Activated T-cell treated with anti-CD3 and anti-CD28 coated beads, Interleukin-2, amount 50 U/mL, for 4 hours (primary cell): ENCODE measurements around the gene IL2RA. TPM values are rescaled to one million over a fixed set of nuclear protein-coding genes. Genes with fewer than 3 reads are reported as not detected.

Source experiments
- ATAC-seq, 2 donors: fragments of 200-7000 bp; cut with Tn5 transposase; one replicate each; pipeline ENCODE4 v1.10.0; 2021
- DNase-seq: peaks from one replicate; pipeline ENCODE4 v3.0.0-alpha.2; 2020
- H3K27me3 Mint-ChIP-seq: one replicate; pipeline ENCODE4 v1.8.0; 2021; ENCODE audit warnings: low read depth, mixed read lengths
- H3K36me3 Mint-ChIP-seq: one replicate; pipeline ENCODE4 v1.8.0; 2022; ENCODE audit warnings: mixed read lengths; ENCODE audit not compliant: insufficient read depth
- H3K4me1 Mint-ChIP-seq: one replicate; pipeline ENCODE4 v1.8.0; 2021; ENCODE audit warnings: low read depth, mixed read lengths
- H3K4me3 Mint-ChIP-seq: one replicate; pipeline ENCODE4 v1.8.0; 2021; ENCODE audit warnings: mild to moderate bottlenecking, moderate library complexity, mixed read lengths
- H3K9me3 Mint-ChIP-seq: one replicate; pipeline ENCODE4 v1.8.0; 2021; ENCODE audit warnings: mixed read lengths
- total RNA-seq, 3 donors: library from RNA; stranded (reverse); gene quantifications; one replicate each; pipeline ENCODE4 v1.2.1, GENCODE V29; 2021

Gene IL2RA
- total RNA-seq, 3 donors from 2014 or later = 639 to 698 (median 653) TPM

DNA sequence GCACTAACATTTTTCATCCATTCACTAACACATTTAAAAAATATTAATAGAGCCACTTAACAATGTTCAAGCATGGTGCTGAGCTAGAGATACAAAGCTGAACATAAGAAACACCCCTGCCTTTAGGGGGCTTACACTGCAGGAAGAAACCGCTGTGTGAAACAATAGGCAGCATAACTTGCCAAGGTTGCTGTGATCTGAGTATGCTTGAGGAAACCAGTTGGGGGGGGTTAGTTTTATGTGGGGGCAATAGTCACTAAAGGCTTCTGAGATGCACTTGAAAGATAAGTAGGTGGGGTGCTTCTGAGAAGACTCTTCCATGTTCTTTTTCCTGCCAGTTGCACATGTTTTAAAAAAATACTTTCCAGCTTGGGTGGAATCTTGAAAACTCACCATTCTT lies 29.5 kb upstream of the IL2RA start:
- Mint-ChIP-seq H3K4me3 (peak overlapping the region; percentile 60), H3K4me1 (peaks cover 82% of the 10 kb centered on the region), H3K9me3 (no peaks in the 10 kb centered on the region), H3K27me3 (no peaks in the 10 kb centered on the region), H3K36me3 (peaks cover 14% of the 10 kb centered on the region)
- DNase-seq (no peak), ATAC-seq (peak; percentile 8 to 11)

DNA sequence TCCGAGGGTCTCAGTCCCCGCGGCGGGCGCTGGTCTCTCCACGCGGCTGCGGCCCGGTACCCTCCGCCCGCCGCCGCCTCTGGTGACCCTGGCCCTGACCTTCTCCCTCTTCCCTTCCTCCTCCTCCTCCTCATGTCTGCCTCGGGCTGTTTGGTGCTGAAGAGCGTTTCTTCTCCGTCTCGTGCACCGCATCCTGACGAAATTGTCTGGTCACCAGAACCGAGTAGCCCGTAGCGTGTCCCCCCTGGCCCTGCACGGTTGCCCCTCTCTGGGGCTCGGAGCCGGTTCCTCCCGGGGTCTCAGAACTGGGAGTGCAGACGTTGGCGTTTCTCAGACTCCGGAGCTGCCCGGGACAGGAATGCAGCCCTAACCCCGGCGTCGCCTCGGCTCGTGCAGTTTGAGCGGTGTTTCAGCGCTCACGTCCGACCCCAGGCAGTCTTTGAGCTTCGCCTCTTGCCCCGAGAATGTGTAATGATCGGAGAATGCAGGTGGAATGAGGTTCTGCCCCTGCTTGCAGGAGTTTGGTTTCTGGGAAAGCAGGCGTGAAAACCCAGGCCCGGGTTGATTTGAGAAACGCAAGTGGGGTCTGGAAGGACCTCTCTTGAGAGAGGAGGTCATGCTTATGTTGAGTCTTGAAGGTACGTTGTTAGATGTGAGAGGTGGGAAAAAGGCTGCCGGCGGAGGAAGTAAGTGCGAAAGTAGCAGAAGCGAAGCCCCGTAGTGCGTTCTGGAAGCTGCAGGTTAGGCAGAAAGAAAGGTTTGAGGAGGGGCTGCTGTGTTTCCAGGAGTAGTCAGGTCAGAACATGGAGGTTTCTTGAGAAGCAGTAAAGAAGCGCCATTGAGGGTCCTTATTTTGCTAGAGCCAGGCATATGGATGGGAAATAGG lies 27.4 kb upstream of the IL2RA start:
- DNase-seq (no peak), ATAC-seq (peak; percentile 17 to 22)
- no peaks in the 10 kb centered on the region for H3K9me3 Mint-ChIP-seq
- peaks cover 74% of the 10 kb centered on the region for H3K4me1 Mint-ChIP-seq
- peaks cover 14% of the 10 kb centered on the region for H3K36me3 Mint-ChIP-seq
- H3K4me3 Mint-ChIP-seq = peak overlapping the region; percentile 99
- no peaks in the 10 kb centered on the region for H3K27me3 Mint-ChIP-seq

DNA sequence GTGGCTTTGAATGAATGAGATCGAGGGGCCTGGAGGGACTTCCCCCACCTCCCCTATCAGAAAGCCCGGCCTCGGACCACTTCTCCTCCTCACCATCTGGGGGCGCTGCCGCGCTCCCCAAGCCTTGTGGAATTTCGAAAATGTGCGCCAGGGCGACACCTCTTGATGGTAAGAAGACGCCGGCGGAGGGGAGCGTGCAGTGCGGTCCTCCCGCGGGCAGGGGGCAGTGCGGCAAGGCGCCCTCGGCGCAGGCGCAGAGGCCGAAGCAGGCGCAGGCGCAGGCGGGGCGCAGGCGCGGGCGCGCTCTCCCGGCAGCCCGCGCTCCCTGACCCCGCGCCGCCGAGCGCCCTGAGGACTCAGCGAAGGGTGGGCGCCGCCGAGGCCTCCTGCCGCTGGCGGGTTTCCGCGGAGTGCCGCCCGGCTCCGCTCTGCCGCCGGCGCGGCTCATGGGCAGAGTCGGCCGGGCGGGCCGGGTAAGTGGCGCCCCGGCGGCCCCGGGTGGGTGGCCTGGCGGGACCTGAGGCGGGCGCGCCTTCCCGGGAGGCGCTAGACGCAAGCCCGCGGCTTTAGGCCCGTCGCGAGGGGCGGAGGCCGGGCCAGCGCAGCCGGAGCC lies 26.7 kb upstream of the IL2RA start, which contains the start of gene RBM17:
TSS of gene RBM17 (plus strand) at position 314 of the 613 bp plus-strand sequence. CDS start 8,032 bp downstream, outside the sequence.
- Mint-ChIP-seq H3K27me3 (no peaks in the 10 kb centered on the region), H3K4me1 (peaks cover 72% of the 10 kb centered on the region), H3K9me3 (no peaks in the 10 kb centered on the region), H3K4me3 (peak within 1 kb of the TSS; percentile 99), H3K36me3 (peaks cover 9% of the 10 kb centered on the region)
- ATAC-seq = peak; percentile 82 to 84
- peak; percentile 98 for DNase-seq

DNA sequence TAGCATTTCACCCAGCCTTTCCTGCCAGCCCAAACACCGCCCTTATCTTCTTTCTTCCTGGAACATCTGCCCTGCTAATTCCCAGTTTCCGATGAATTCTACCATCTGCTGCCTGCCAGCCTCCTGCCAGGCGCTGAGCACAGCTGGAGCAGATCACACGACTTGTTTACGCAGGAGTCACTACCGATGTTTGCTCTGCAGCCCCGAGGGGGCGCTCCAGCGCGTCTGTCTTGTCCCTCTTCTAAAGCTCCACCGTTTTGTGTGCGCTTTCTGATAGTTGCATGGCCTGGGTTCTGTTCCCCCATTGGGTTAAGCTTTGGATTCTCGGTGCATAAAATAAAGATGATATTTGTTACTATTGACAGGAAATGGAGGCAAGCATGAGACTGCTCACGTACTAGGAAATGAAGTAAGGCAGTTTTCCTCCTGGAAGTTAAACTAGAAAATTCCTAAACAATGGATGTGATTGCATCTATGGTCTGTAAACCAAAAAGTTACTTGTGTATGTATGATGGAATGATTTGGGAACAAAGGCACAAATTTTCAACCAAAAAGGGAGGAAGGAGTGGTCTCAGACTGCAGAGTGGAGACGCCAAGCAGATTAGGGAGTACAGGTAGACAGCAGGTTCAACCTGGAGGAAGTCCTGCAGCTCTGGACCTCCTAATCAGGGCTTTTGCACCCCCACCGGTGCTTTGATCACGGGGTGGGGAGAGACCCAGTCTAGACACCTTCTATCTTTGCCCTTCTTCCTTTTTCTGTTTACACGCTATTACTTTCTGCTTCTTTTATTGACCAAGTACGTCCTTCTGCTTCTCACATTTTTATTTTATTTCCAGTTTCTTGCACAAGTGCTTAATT lies 24.4 kb upstream of the IL2RA start:
- H3K4me3 Mint-ChIP-seq = peak overlapping the region; percentile 65
- H3K27me3 Mint-ChIP-seq = no peaks in the 10 kb centered on the region
- peaks cover 6% of the 10 kb centered on the region for H3K36me3 Mint-ChIP-seq
- peak; percentile 86 for DNase-seq
- H3K4me1 Mint-ChIP-seq = peaks cover 76% of the 10 kb centered on the region
- peak; percentile 17 to 23 for ATAC-seq
- no peaks in the 10 kb centered on the region for H3K9me3 Mint-ChIP-seq

DNA sequence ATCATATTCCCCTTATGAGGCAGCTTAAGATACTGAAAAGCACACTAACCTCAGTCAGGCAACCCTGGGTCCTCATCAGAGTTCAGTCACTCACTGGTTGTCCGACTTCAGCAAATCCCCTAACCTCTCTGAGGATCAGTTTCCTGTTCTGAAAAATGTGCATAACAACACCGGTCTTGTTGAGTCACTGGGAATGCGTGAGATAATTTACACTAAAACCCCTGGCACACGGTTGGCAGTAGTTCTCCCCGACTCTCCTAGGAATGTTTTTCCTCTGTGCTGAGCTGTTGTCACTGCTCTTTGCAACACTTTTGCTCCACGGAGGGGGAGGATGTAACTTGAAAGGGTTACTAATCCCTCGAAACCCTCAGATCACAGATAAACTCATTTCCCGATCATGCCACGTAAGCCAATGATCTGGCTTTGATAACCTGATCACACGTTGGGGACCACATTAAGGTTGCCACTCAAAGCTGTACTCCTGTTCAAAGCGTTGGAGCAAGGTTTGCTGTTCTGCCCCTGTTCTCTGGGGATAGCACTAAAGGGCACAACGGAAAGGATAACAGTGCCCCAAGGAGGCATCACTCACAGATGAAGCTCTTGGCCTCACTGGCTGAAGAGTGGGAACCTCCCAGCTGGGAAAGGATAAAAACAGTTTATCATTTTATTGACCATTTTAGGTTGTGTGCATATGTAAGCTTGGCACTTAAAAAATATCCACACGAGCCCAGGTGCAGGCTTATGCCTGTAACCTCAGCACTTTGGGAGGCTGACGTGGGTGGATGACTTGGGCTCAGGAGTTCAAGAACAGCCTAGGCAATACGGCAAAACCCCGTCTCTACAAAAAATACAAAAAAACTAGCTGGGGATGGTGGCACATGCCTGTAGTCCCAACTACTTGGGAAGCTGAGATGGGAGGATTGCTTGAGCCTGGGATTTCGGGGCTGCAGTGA lies 21.6 kb upstream of the IL2RA start:
- H3K4me3 Mint-ChIP-seq = peak overlapping the region; percentile 68
- no peaks in the 10 kb centered on the region for H3K9me3 Mint-ChIP-seq
- ATAC-seq (peak; percentile 81), DNase-seq (peak; percentile 44)
- H3K27me3 Mint-ChIP-seq = no peaks in the 10 kb centered on the region
- no peaks in the 10 kb centered on the region for H3K36me3 Mint-ChIP-seq
- H3K4me1 Mint-ChIP-seq = peaks cover 61% of the 10 kb centered on the region

DNA sequence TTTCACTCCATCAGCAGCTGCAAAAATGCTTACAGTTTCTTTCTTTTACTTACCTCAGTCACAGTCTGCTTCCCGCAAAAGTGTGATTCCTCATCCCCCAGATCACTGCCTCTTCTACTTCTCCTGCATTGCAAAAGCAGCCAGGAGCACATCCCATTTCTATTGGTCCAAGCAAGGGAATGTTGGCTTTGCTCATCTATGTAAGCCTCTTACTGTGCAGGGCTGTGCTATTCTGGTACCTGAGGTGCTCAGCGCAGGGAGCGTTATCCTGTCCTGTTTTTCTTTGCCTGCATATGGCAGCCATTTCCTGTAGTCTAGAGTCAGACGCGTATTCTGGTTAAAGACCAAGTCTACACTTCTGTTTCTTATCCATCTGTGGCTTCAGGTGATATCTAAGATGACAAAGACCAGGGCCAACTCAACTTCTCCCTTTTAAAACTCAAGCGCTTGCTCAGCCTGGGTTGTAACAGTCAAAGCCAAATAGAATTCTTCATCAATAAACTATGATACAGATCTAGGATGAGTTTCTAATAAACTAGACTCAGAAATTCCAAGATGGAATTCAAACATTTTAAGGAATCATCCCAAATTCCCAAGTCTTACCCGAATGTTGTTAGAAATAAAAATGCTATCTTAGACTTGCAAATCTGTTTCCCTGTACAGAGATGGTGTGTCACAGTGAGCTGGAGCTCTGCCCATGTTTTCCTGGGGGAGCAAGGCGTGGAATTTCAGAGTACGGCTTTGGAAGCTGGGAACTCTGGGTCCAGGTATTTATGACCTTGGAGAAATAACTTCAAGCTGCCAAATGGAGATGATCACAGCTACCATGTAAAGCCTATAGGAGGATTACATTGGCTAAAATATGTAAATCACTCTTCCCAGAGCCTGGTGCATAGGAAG lies 20.6 kb upstream of the IL2RA start:
- Mint-ChIP-seq H3K27me3 (no peaks in the 10 kb centered on the region), H3K9me3 (no peaks in the 10 kb centered on the region), H3K4me3 (peak overlapping the region; percentile 68), H3K36me3 (no peaks in the 10 kb centered on the region), H3K4me1 (peaks cover 51% of the 10 kb centered on the region)
- DNase-seq = no peak
- ATAC-seq = peak in 1 of 2 donors; percentile 2

DNA sequence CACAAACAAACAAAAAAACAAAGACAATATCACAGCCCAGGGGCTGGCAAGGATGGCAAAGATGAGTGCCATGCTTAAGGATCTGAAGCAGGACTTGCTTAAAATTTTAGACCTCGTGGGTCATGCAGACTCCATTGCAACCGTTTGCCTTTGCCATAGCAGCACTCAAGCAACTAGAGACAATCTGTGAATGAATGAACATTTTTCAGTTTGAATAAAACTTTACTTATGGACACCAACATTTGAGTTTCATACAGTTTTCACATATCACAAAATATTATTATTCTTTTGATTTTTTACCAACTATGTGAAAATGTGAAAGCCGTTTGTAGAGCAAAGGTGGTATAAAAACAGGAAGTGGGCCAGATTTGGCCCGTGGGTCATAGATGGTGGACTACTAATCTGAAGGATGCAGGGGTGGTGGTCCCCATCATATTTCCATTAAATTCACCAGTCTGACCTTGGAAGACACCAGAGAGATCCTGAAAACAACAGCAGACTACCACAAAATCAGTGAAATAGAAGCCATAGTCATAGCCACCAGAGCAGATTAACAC lies 18.3 kb upstream of the IL2RA start:
- H3K9me3 Mint-ChIP-seq = no peaks in the 10 kb centered on the region
- H3K36me3 Mint-ChIP-seq = no peaks in the 10 kb centered on the region
- no peak overlapping the region for H3K4me3 Mint-ChIP-seq
- H3K27me3 Mint-ChIP-seq = no peaks in the 10 kb centered on the region
- no peak for ATAC-seq
- DNase-seq = no peak
- H3K4me1 Mint-ChIP-seq = peaks cover 32% of the 10 kb centered on the region

DNA sequence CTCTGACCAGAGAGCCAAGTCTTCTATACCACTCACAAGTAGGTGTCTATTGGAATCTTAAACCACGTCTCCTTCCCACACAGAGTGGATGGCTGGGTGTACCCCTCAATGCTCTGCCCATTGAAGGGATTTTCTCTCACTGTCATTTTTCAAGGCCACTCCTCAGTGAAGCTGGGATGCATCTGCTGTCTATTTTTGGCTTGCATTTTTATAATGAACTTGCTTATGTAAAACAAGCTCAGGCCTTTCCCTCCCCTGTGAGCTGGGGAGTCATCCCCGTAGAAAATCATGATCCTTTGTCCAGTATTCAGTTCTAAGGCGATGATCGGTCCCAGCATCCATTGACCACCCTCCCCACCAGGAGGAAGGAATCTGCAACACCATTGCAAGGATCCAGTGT lies 16.9 kb upstream of the IL2RA start:
- H3K4me3 Mint-ChIP-seq = no peak overlapping the region
- DNase-seq = no peak
- H3K36me3 Mint-ChIP-seq = no peaks in the 10 kb centered on the region
- H3K9me3 Mint-ChIP-seq = no peaks in the 10 kb centered on the region
- no peak for ATAC-seq
- H3K27me3 Mint-ChIP-seq = no peaks in the 10 kb centered on the region
- H3K4me1 Mint-ChIP-seq = peaks cover 39% of the 10 kb centered on the region

DNA sequence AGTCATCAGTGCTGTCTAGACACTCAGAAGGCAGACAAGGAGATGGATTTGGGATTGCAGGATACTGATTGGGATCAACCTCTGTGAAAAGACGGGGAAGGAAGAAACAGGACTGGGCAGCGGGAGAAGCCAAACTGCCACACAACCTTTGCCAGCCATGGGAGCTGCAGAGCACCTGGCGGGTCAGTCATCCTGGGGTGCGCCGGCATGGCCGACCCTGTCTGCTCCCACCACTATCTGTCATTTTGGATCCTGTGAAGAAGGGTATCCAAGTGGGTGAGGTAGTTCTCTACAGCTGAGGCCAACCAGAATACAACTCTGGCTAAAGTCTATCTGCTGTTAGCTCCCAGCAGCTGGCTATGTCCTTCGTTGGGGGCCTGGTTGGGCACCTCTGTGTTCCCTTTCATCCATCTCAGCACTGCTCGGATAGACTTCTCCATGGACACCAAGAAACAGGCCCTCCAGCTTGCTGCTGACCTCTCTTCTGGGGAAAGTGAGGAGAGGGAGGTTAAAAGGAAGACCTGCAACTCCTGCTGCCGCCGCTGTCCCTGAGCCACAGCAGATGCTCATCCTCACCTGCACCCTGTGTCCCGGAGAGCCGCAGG lies 15.0 kb upstream of the IL2RA start:
- DNase-seq (no peak), ATAC-seq (no peak)
- no peak overlapping the region for H3K4me3 Mint-ChIP-seq
- H3K27me3 Mint-ChIP-seq = no peaks in the 10 kb centered on the region
- H3K4me1 Mint-ChIP-seq = peaks cover 37% of the 10 kb centered on the region
- no peaks in the 10 kb centered on the region for H3K36me3 Mint-ChIP-seq
- no peaks in the 10 kb centered on the region for H3K9me3 Mint-ChIP-seq

DNA sequence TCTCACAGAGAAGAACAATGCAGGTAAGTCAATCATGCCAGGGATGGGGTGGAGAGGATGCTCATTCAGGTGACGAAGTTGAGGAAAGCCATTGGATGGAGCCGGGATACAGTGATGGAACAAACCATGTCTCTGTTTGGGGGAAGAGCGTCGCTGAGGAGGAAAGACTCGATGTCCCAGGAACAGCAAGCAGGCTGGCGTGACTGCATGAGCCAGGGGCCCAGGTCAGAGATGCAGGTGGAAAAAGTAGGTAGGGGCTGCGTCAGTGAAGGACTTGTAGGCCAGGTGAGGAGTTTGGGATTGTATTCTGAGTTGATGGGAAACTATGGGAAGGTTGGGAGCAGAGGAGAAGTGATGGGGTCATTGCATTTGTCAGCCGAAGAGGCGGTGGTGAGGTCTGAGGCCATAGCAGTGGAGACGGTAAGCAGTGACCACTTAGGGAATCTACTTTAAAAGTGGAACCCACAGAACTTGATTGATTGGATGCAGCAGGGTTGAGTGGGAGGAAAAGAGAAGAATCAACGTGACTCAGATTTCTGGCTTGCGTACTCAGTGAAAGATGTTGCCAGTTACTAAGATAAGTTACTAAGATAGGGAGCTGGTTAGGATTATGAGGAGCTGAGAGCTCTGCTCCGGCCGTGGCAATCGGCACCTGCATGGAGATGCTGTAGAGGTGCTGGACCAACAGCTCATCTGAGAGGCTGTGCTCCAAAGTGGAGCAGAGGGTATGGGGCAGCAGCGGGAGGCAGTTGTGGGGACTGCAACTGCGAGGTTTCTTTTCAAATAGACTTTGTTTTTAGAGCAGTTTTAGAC lies 12.5 kb upstream of the IL2RA start:
- ATAC-seq (peak; percentile 34 to 52), DNase-seq (no peak)
- Mint-ChIP-seq H3K4me1 (peaks cover 53% of the 10 kb centered on the region), H3K9me3 (no peaks in the 10 kb centered on the region), H3K4me3 (peak overlapping the region; percentile 68), H3K36me3 (peaks cover 3% of the 10 kb centered on the region), H3K27me3 (no peaks in the 10 kb centered on the region)

DNA sequence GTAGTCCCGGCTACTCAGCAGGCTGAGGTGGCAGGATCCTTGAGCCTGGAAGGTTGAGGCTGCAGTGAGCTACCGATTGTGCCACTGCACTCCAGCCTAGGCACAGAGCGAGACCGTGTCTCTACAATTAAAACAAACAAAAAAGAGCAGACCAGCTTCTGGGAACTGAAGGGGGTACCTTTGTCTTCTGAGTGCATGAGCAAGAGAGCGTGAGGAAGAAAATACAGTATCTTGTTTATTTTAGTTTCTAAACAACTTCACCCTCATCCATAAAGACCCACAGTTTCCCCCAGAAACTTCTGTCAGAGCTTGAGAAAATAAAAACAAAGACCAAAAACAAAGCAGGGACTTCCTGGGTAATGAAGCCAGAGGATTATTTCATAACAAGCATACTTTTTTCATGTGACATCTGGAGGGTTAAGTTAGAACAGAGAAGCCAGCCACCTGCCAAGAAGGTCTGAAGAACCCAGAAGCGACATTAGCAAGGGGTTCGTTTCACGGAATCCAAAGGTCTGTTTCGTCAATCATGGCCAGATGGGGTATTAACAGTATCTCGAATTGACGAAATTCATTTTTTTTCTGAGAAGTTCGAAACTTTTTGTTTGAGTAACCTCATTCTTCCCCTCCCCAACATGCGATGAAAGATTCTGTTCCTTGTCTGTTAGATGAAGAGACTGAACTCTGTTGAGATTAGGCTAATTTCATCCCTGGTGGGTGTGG lies 10.2 kb upstream of the IL2RA start:
- Mint-ChIP-seq H3K36me3 (peaks cover 3% of the 10 kb centered on the region), H3K4me3 (peak overlapping the region; percentile 61), H3K9me3 (no peaks in the 10 kb centered on the region), H3K27me3 (no peaks in the 10 kb centered on the region), H3K4me1 (peaks cover 76% of the 10 kb centered on the region)
- no peak for DNase-seq
- peak; percentile 42 for ATAC-seq
